GM12873 (cell line): ENCODE data around the gene LARGE1.

Source experiments
- CTCF ChIP-seq: IDR thresholded peaks from 2 replicates; pipeline ENCODE4 v1.5.1; 2012; ENCODE audit warnings: low read depth, mild to moderate bottlenecking, moderate library complexity, low read length, control low read depth; ENCODE audit not compliant: insufficient read depth; ENCODE audit errors: missing control alignments

Gene LARGE1

GRCh38 chr22:33688903-33689302, 231.4 kb downstream of the LARGE1 start:
- no peak for TF ChIP-seq CTCF

- no peak for TF ChIP-seq CTCF
Measured at GRCh38 chr22:33687464-33687863, 232.8 kb downstream of the LARGE1 start.

- TF ChIP-seq CTCF = no peak
Measured at GRCh38 chr22:33684087-33684486, 236.2 kb downstream of the LARGE1 start.

- TF ChIP-seq CTCF = no peak
Measured at GRCh38 chr22:33682927-33683326, 237.3 kb downstream of the LARGE1 start.

- no peak for TF ChIP-seq CTCF
Measured at GRCh38 chr22:33680632-33681031, 239.6 kb downstream of the LARGE1 start.

- TF ChIP-seq CTCF = no peak
Measured at GRCh38 chr22:33678523-33678922, 241.8 kb downstream of the LARGE1 start.

GRCh38 chr22:33677536-33677935, 242.7 kb downstream of the LARGE1 start:
- no peak for TF ChIP-seq CTCF

GRCh38 chr22:33674357-33674756, 245.9 kb downstream of the LARGE1 start:
- no peak for TF ChIP-seq CTCF
